Measurements from ENCODE around the gene ARHGEF1.
"Not testable (repeated sequence)": the region's sequence is repeated elsewhere in the genome, so short reads cannot be mapped to it uniquely, and the experiment has no call there.

Gene ARHGEF1

GRCh38 chr19:41871573-41872383 lies 11.2 kb upstream of the ARHGEF1 start:
- Mint-ChIP-seq H3K9me3 (no peaks in the 10 kb centered on the region), H3K36me3 (ENCODE audit: low read depth) (peaks cover 21% of the 10 kb centered on the region), H3K27ac (peak overlapping the region in 1 of 3 experiments; percentile 48), H3K4me3 (no peak overlapping the region), H3K4me1 (peaks cover 8% of the 10 kb centered on the region), H3K27me3 (ENCODE audit: low read depth) (peaks cover 2% of the 10 kb centered on the region)
- no peak for TF ChIP-seq CTCF (IDR thresholded peaks at IDR 0.05; ENCODE audit: unreplicated experiment in 3 of 3)

- H3K9me3 Mint-ChIP-seq: no peaks in the 10 kb centered on the region
- peaks cover 3% of the 10 kb centered on the region for H3K27me3 Mint-ChIP-seq (ENCODE audit: low read depth)
- TF ChIP-seq CTCF (IDR thresholded peaks at IDR 0.05; ENCODE audit: unreplicated experiment in 3 of 3): no peak
- H3K36me3 Mint-ChIP-seq (ENCODE audit: low read depth): peaks cover 21% of the 10 kb centered on the region
- H3K27ac Mint-ChIP-seq: no peak overlapping the region
- H3K4me1 Mint-ChIP-seq: peaks cover 8% of the 10 kb centered on the region
- H3K4me3 Mint-ChIP-seq: no peak overlapping the region
These were observed 10.6 kb upstream of the ARHGEF1 start for GRCh38 chr19:41872384-41872774.

GRCh38 chr19:41872775-41873647 lies 10.0 kb upstream of the ARHGEF1 start:
- H3K9me3 Mint-ChIP-seq: no peaks in the 10 kb centered on the region
- peak; percentile 54 to 70 (median 66) for TF ChIP-seq CTCF (IDR thresholded peaks at IDR 0.05; ENCODE audit: unreplicated experiment in 3 of 3)
- H3K4me1 Mint-ChIP-seq: peaks cover 3% of the 10 kb centered on the region
- H3K4me3 Mint-ChIP-seq: no peak overlapping the region
- H3K36me3 Mint-ChIP-seq (ENCODE audit: low read depth): peaks cover 17% of the 10 kb centered on the region
- no peak overlapping the region for H3K27ac Mint-ChIP-seq
- peaks cover 3% of the 10 kb centered on the region for H3K27me3 Mint-ChIP-seq (ENCODE audit: low read depth)

GRCh38 chr19:41875973-41876372 lies 7.0 kb upstream of the ARHGEF1 start:
- H3K27ac Mint-ChIP-seq; H3K9me3 Mint-ChIP-seq; H3K27me3 Mint-ChIP-seq (ENCODE audit: low read depth); H3K4me3 Mint-ChIP-seq; H3K36me3 Mint-ChIP-seq (ENCODE audit: low read depth); H3K4me1 Mint-ChIP-seq: not testable (repeated sequence)

- Mint-ChIP-seq H3K27me3 (ENCODE audit: low read depth) (peaks cover 5% of the 10 kb centered on the region), H3K27ac (no peak within 1 kb of the TSS), H3K9me3 (no peaks in the 10 kb centered on the region), H3K36me3 (ENCODE audit: low read depth) (no peaks in the 10 kb centered on the region), H3K4me1 (no peaks in the 10 kb centered on the region), H3K4me3 (no peak within 1 kb of the TSS)
- TF ChIP-seq CTCF (IDR thresholded peaks at IDR 0.05; ENCODE audit: unreplicated experiment in 3 of 3): no peak
These were observed 5.8 kb upstream of the ARHGEF1 start, which contains the start of gene CD79A for GRCh38 chr19:41876847-41877832. Gene CD79A, plus strand, starts transcription at chr19:41877279. Its CDS starts 26 bp downstream, at chr19:41877305.

Measured in nephron (organoid).